ENCODE data around the gene CCT6B.

The CCT6B gene, protein sequence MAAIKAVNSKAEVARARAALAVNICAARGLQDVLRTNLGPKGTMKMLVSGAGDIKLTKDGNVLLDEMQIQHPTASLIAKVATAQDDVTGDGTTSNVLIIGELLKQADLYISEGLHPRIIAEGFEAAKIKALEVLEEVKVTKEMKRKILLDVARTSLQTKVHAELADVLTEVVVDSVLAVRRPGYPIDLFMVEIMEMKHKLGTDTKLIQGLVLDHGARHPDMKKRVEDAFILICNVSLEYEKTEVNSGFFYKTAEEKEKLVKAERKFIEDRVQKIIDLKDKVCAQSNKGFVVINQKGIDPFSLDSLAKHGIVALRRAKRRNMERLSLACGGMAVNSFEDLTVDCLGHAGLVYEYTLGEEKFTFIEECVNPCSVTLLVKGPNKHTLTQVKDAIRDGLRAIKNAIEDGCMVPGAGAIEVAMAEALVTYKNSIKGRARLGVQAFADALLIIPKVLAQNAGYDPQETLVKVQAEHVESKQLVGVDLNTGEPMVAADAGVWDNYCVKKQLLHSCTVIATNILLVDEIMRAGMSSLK

DNA sequence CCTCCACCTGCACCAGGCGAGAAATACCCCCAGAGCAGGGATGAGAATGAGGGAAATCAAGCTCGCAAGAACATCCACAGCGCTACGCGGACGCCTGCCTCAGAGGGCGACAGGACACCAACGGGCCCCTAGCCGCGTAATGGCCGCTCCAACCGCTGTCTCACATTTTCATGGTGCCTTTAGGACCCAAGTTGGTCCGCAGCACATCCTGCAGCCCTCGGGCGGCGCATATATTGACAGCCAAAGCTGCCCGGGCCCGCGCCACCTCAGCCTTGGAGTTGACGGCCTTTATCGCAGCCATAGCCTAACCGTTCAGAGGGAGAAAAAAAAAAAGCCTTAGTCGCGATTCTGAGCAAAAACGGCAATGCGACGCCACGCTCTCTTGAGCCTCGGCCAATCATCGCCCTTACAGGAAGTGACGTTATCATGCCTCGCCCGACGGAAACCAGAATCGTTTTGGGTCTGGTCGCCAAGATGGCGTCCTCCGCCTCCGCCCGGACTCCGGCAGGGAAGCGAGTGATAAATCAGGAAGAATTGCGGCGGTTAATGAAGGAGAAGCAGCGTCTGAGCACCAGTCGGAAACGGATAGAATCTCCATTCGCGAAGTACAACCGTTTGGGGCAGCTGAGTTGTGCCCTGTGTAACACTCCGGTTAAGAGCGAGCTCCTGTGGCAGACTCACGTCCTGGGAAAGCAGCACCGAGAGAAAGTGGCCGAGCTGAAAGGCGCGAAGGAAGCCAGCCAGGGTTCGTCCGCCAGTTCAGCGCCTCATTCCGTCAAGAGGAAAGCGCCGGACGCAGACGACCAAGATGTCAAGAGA, at the start of gene CCT6B, which contains the start of gene ZNF830:
Gene CCT6B (minus strand): TSS at position 368 of the 819 bp plus-strand sequence. CDS start 67 bp downstream, at position 301.
Gene ZNF830 (plus strand): TSS at position 448 of the 819 bp plus-strand sequence. CDS start 27 bp downstream, at position 475.
- H3K27ac ChIP-seq, result peak within 1 kb of the TSS; percentile 96
- TF ChIP-seq, protein P1, sequence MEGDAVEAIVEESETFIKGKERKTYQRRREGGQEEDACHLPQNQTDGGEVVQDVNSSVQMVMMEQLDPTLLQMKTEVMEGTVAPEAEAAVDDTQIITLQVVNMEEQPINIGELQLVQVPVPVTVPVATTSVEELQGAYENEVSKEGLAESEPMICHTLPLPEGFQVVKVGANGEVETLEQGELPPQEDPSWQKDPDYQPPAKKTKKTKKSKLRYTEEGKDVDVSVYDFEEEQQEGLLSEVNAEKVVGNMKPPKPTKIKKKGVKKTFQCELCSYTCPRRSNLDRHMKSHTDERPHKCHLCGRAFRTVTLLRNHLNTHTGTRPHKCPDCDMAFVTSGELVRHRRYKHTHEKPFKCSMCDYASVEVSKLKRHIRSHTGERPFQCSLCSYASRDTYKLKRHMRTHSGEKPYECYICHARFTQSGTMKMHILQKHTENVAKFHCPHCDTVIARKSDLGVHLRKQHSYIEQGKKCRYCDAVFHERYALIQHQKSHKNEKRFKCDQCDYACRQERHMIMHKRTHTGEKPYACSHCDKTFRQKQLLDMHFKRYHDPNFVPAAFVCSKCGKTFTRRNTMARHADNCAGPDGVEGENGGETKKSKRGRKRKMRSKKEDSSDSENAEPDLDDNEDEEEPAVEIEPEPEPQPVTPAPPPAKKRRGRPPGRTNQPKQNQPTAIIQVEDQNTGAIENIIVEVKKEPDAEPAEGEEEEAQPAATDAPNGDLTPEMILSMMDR (conservative IDR thresholded peaks at IDR 0.05), result no peak

DNA sequence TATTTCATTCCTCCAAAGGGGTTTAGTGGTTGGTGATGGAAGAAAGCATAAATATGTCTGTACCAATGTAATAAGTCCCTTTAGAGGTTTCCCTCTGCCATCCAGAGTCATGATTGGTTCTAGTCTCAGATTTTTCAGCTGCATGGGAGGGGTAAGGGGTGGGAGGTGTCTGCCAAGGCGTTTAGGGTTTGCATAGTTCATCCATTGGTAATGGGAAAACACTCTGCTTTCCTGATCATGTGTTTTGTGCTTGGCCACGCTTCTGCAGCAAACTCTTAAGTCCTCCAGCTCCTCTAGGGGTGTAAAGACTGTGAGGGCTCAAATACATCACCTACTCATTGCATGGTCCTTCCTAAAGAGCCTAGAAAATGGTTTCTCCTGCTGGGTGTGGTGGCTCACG, 48.8 kb upstream of the CCT6B start:
- TF ChIP-seq, protein P1 (conservative IDR thresholded peaks at IDR 0.05), result no peak
- no peak overlapping the region for H3K27ac ChIP-seq

DNA sequence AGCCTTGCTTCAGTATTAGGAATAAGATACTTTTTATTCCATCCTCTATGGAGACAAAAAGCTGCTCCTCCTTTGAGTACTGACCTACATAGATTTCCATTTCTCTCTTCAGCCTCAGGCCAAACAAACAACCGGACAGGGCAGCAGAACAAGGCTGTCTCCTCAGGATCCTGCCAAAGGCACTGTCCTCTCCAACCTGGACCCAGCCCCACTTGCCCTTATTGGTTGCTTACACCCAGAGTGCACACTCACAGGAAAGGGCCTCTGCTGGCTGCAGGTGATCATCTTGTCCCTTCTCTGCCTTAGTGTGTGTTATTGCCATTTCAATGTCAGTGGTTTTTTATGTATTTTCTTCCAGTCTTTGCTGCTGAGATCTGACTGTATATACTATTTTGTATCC, 45.7 kb upstream of the CCT6B start:
- peak overlapping the region; percentile 29 for H3K27ac ChIP-seq

DNA sequence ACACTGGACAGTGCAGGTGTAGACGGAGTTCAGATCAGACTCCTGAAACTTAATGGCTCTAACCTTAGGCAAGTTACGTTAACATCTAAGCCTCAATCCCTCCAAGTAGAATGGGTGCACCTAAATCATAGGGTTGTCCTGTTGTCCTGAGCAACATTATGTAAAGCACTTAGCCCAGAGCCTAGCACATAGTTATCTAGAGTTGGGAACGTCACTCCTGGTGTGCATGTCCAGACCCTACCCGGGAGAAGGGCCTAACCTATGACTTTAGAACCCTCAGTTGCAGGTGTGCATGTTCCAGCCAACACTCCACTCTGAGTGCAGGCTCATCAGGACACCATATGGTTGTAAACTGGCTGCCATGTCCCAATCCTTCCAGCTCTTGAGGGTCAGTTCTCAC, 45.1 kb upstream of the CCT6B start:
- TF ChIP-seq, protein P1 (conservative IDR thresholded peaks at IDR 0.05), result no peak
- peak overlapping the region; percentile 29; the same call in 1 of the 2 replicates for H3K27ac ChIP-seq

More for the DNA sequence above, 45.7 kb upstream of the CCT6B start:
- TF ChIP-seq, protein P1 (conservative IDR thresholded peaks at IDR 0.05), result no peak

DNA sequence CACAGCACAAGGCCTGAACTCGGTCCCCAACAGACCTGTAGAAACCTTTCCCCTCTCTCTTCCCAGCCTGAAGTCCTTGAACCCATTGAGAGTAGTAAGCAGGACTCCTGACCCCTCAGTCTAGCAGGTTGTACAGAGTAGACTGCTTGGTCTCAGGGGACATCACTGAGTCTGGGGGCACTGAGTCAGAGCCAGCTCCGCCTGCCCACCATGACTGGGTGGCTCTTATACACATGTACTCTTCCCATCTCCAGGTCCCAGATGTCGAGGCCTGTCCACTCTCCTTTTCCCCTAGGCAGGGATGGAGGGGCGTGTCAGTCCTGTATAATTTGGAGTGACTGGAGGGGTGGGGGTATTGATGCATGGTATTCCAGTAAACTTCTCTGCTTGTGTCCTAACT, 42.5 kb upstream of the CCT6B start:
- no peak overlapping the region for H3K27ac ChIP-seq
- TF ChIP-seq, protein P1 (conservative IDR thresholded peaks at IDR 0.05), result no peak

DNA sequence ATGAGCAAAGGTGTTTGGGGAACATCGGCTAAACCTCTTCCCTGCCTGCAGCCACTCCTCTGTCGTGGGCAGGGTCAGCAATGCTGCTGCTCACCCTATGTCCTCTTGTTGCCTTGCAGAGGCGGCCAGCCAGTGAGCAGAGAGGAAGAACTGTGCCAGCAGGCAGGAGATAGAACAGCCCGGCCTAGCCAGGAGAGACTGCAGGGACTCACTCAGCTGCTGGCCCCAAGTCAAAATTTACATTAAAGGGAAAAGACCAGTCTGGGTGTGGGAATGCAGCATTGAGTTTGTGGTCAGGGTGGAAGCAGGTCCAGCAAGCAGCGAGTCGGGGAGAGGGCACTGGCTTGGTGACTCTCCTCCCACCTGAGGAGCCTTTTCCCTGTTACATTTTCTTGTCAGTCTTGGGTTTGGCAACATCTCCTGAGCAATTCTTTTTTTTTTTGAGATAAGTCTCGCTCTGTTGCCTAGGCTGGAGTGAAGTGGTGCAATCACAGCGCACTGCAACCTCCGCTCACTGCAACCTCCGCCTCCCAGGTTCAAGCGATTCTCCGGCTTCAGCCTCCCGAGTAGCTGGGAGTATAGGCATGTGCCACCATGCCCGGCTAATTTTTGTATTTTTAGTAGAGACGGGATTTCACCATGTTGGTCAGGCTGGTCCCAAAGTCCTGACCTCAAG, 41.8 kb upstream of the CCT6B start:
- H3K27ac ChIP-seq, result peak overlapping the region; percentile 41; the same call in 1 of the 2 replicates
- TF ChIP-seq, protein P1 (conservative IDR thresholded peaks at IDR 0.05), result no peak
